COR-L47 (cell line): Measurements from ENCODE around the gene CNDP2.
"Not testable (repeated sequence)": the region's sequence is repeated elsewhere in the genome, so short reads cannot be mapped to it uniquely, and the experiment has no call there.

ENCODE experiments used
- DNase-seq: peaks from one replicate; lab custom pipeline; 2025; lab: John Stamatoyannopoulos, UW

Gene CNDP2

DNA sequence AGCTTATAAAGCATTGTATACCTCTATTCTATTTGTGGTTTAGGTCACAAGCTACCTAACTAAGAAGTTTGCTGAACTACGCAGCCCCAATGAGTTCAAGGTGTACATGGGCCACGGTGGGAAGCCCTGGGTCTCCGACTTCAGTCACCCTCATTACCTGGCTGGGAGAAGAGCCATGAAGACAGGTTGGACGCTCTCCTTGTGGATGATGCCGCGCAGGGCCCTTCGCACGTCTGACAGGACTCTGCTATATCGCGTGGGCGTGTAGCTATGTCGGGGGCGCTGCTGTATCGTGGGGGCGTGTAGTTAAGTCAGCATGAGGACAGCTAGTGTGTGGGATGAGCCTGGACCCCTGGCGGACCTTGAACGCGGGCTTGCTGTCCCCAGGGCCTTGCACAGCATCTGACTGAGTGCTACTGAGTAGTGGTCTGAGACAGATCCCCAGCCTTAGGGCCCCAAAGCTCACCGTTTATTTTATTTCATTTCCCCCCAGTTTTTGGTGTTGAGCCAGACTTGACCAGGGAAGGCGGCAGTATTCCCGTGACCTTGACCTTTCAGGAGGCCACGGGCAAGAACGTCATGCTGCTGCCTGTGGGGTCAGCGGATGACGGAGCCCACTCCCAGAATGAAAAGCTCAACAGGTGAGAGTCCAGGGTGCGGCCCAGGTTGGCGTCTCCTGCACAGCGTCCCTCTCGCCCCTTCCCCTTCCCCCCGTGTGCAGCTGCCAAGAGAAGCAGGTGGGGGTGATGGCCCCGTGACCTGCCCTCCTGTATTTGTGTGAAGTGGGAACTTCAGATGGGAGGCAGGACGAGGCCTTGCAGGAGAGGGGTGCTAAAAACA lies 22.5 kb downstream of the CNDP2 start:
- DNase-seq = no peak

DNA sequence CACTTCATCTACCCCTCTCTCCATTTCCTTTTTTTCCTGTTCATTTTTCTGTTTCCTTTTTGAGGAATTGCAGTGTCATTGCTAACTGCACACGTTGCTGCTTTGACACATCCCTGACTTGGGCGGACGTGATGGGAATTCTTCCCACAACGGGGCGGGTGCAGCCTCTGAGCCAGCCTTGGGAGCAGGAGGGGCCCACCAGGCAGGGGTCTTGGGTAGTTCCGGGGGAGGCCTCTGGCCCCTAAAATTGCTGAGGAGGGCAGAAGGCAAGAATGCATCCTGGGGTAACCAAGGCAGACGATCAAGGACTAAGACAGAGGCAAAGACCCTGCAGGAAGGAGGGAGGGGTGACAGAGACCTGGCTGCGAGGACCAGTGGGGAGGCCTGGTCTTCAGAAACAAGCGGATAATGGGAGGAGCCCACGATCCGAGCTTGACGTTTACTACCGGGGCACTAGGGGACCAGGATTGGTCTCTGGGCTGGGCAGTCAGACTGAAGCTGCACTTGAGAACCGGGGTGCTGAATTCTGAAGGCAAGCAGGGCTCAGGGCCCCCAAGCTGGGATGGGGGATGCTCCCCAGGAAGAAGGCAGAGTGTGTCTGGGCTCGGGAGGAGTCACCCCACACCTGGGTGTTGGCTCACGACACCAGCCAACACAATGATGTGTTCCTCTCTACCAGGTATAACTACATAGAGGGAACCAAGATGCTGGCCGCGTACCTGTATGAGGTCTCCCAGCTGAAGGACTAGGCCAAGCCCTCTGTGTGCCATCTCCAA lies 23.3 kb downstream of the CNDP2 start:
- DNase-seq = no peak

GRCh38 chr18:74520096-74520833 lies 24.1 kb downstream of the CNDP2 start:
- DNase-seq = no peak

- DNase-seq = no peak
Observed at GRCh38 chr18:74521068-74521725, 25.0 kb downstream of the CNDP2 start.

DNA sequence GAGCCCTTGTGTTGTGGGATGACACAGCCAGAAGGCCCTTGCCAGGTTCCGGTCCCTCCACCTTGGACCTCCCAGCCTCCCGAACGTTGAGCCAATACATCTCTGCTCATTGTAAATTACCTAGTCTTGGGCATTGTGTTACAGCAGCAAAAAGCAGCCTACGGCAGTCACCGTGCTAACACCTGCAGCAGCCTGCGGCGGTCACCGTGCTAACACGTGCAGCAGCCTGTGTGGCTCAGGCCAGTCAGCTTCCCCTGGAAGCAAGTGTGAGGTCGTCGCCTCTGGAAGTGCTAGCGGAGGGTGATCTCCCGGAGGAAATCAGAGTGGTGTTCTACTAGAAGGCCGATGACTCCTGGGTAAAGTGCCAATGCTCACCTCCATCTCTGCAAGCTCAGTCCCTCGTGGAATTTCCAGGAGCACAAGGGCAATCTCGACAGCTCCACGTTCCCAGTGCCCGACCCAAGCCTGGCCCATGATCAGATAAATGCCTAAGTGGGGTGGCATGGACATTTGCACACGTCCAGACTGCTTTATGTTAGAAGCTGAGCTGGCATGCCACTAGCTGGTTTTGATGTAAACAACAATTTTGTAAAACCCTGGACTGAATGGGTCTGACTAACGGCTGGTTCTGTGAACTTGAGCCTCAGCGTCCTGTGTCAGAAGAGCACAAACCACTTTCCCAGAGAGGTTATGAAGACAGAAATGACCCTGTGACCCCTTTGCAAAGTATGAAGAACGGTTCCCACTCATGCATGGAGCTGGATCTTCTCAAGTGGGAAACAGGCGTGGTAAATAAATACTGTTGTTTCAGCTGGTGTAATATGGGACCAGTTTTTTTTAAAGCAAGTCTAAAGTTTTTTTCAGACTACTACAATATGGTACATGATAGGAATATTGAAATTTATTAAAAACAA lies 26.7 kb downstream of the CNDP2 start:
- DNase-seq = no peak

DNA sequence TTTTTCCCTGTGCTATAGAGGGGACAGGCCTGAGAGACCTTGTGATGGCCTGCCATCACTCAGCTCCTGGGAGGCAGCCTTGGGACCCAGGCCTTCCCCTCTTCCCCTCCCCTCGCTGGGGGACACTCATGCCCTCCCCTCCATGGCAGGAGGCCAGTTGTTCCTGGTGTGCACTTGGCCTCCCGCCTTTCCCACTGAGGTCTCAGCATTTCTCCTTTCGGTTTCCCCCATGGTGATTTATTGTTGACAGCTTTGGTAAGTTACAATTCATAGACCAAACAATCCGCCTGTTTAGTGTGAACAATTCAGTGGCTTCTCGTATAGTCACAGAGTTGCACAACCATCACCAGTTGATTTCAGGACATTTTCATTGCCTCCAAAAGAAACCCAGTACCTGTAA lies 27.9 kb downstream of the CNDP2 start:
- DNase-seq = peak; percentile 40

DNA sequence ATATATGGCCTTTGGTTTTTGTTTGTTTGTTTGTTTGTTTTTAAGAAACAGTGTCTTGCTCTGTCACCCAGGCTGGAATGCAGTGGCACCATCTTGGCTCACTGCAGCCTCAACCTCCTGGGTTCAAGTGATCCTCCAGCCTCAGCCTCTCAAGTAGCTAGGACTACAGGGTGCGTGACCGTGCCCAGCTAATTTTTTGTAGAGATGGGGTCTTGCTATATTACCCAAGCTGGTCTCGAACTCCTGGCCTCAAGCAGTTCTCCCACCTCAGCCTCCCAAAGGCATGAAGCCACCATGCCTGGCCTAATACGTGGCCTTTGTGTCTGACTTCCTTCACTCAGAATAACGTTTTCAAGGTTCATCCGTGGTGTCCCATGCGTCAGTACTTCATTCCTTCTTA lies 28.8 kb downstream of the CNDP2 start:
- not testable (repeated sequence) for DNase-seq

GRCh38 chr18:74525741-74526140 lies 29.6 kb downstream of the CNDP2 start:
- no peak for DNase-seq

GRCh38 chr18:74526488-74526887 lies 30.3 kb downstream of the CNDP2 start:
- no peak for DNase-seq

DNA sequence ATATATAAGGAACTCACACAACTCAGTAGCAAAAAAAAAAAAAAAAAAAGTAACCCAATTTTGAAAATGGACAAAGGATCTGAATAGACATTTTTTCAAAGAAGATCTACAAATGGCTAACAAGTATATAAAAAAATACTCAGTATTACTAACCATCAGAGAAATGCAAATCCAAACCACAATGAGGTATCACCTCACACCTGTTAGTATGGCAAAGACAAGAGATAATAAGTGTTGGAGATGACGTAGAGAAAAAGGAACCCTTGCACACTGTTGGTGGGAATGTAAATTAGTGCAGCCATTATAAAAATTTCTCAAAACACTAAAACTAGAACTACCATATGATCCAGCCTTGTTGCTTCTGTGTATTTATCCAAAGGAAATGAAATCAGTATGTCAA lies 32.3 kb downstream of the CNDP2 start:
- no peak for DNase-seq

- no peak for DNase-seq
Observed at GRCh38 chr18:74528913-74529312, 32.8 kb downstream of the CNDP2 start.

DNA sequence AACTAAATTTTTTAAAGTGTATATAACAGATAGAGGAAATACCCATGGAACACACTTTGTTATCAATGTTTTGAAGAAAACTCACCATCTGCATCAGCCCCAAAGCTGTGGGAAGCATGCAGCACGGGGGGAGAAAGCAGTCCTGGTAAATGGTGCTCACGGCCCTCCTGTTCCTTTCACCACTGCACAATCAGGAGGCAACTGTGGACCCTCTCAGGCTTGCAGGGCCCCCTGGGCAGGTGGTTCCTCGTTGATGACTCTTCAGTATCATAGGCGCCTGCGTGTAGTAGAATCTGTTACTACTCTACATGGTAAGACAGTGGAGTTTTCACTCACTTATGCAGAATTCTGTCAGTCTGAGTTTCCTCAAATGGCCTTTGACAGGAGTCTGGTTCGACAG lies 33.2 kb downstream of the CNDP2 start:
- DNase-seq = no peak

- no peak for DNase-seq
Observed at GRCh38 chr18:74529811-74530583, 33.8 kb downstream of the CNDP2 start.

DNA sequence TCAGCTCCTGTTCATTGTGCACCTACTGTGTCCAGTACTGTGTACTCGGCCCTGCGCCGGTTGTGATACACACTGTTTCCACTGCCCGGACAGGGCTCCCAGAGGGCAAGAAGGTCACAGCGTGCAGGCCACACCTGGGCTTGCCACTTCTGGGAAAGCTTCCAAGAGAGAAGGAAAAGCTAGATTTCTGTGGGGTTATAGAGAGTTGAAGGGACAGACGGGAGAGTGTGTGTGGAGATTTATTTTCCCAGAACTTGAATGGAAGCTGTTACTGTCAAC lies 34.4 kb downstream of the CNDP2 start:
- DNase-seq = no peak

GRCh38 chr18:74531043-74531442 lies 34.9 kb downstream of the CNDP2 start:
- DNase-seq = no peak

- no peak for DNase-seq
Observed at GRCh38 chr18:74532511-74533025, 36.4 kb downstream of the CNDP2 start.

DNA sequence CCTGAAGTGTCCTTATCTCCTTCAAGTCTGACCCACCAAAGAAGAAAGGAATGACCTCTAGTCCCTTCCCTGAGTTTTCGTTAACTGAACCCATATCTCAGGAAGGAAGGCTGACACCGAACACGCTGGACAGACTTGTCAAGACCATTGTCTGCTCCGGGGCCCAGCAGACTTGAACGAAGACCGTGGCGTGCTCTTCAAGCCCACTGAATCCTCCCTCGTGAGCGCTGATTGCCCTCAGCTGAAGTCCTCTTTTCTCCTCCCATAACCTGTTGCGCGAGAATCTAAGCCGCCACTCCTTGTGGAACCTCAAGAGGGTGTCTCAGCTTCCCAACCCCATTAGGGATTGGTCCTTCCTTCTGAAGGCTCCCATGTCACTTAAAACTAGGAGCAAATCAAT lies 37.5 kb downstream of the CNDP2 start:
- DNase-seq = no peak

DNA sequence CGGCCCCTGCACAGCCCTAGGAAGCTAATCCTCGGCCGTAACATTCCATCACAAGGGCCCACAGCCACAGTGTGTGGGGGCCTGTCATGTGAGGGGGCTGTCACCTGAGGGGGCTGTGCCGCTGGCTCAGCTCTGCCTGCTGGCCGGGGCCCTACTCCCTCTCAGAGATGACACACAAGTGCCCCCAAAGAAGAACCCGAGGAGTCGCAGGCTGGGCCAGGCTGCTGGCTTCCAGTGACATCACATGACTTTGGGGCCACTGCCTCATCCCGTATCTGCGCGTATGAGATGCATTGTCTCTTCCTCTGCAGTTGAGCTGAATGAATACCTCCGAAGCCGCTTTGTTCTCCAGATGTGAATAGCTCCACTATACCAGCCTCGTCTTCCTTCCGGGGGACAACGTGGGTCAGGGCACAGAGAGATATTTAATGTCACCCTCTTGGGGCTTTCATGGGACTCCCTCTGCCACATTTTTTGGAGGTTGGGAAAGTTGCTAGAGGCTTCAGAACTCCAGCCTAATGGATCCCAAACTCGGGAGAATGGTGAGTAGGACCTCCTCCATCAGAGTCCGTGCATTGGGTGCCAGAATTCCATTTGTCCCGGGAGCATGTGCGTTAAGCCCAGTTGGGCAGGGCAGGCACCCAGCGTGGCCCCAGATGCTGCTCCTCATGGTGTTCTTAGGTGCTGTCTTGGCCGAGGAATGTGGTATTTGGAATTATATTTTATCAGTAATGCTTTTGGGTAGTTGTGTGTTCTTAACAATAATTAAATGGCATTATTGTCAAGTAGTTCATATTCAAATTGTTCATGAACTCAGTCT lies 38.2 kb downstream of the CNDP2 start, which contains the start of gene CNDP1:
Gene CNDP1, plus strand, starts transcription at position 351 of the 820 bp plus-strand sequence. Its CDS starts 168 bp downstream, at position 519.
- DNase-seq = no peak

DNA sequence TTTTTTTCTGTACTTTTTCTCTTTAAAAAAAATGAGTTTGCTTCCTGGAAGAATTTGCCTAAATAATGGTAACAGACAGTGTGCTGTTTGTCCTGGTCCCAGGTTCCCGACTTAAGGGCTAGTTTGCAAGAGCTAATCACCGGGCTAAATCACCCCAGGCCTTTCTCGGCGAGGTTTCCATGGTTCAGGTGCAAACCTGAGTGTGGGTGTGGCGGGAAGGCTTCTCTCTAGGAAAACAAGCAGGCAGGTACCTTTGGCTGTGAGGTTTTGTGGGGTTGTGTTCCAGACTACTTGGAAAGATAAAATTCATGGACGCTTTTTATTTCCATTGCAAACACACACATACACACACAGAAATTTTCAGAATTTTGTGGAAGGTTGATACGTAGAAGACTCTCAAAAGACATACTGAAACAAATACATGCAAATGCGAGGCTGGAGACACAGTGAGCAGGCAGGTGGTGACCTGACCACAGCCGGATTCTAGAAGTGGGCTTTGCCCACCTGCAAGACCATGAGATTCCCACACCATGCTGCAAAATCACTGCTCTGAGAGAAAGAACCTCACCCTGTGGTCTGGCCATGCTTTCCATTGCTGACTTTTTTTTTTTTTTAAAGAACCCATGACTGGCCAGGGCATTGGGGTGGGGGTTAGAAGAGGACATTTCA lies 39.0 kb downstream of the CNDP2 start:
- no peak for DNase-seq
